Heart left ventricle (tissue), 16 donors: ENCODE results near the gene PACS1. TPM values are rescaled to one million over a fixed set of nuclear protein-coding genes. Genes with fewer than 3 reads are reported as not detected.

Experiments used
- ATAC-seq, 4 donors: fragments of 200-7000 bp; cut with Tn5 transposase; one replicate each; pipeline ENCODE4 v1.9.1; 2020 to 2022; ENCODE audit warnings: moderate library complexity in 4 of 4, mild to moderate bottlenecking in 3 of 4, moderate number of reproducible peaks in 1 of 4
- DNase-seq, 5 donors: peaks; one replicate each; pipeline ENCODE4 v3.0.0-alpha.2; 2020
- H3K27ac ChIP-seq, 12 donors: fragments of 200-600 bp; sonication (generic) in 4 of 12; one replicate each; pipeline versions ENCODE4 v1.5.0 to v1.8.0; 2016 to 2022; ENCODE audit warnings: mild to moderate bottlenecking in 2 of 12
- H3K27me3 ChIP-seq, 9 donors: fragments of 200-600 bp; sonication (generic) in 2 of 9; one replicate each; pipeline versions ENCODE4 v1.5.1 to v1.8.0; 2016 to 2022; ENCODE audit warnings: mild to moderate bottlenecking in 3 of 9
- H3K36me3 ChIP-seq, 9 donors: fragments of 200-600 bp; sonication (generic) in 2 of 9; one replicate each; pipeline versions ENCODE4 v1.5.0 to v1.8.0; 2018 to 2022; ENCODE audit warnings: mild to moderate bottlenecking in 2 of 9
- H3K4me1 ChIP-seq, 12 donors: fragments of 200-600 bp; sonication (generic) in 4 of 12; one replicate each; pipeline versions ENCODE4 v1.5.0 to v1.8.0; 2016 to 2022; ENCODE audit warnings: mild to moderate bottlenecking in 3 of 12
- H3K4me3 ChIP-seq, 12 donors: fragments of 200-600 bp; sonication (generic) in 4 of 12; one replicate each; pipeline versions ENCODE4 v1.5.0 to v1.8.0; 2017 to 2022; ENCODE audit warnings: mild to moderate bottlenecking in 9 of 12, moderate library complexity in 4 of 12
- H3K9me3 ChIP-seq, 12 donors: fragments of 200-600 bp; sonication (generic) in 4 of 12; one replicate each; pipeline versions ENCODE4 v1.5.0 to v1.8.0; 2016 to 2022; ENCODE audit warnings: mild to moderate bottlenecking in 1 of 12
- POLR2A ChIP-seq, 2 donors: fragments of 450-650 bp; IDR thresholded peaks; one replicate each; pipeline ENCODE4 v1.6.1; 2017; ENCODE audit warnings: antibody characterized with exemption in 2 of 2, mild to moderate bottlenecking in 2 of 2, moderate library complexity in 2 of 2
- WGBS, 4 donors: extraction: QIAGEN DNeasy Blood & Tissue Kit in 2 of 4; methylation state at CpG; one replicate each; pipeline versions ENCODE4 v1.1.5 to v1.1.7; 2013 to 2018; 5-methylcytosine and 5-hydroxymethylcytosine counted together
- intact Hi-C, 10 donors: fragments of 100-400 bp; cut with DNase I; formaldehyde crosslinking; loops; one replicate each; pipeline versions ENCODE4 v1.11.1 to v1.14.2; 2022
- polyA plus RNA-seq, 2 donors: library from polyadenylated mRNA; stranded (reverse); fragments of 200-250 nt; gene quantifications; one replicate each; pipeline ENCODE4 v1.2.3, GENCODE V29; 2013
- total RNA-seq, 9 donors: library from RNA; depleted of rRNA in 2 of 9; stranded (reverse); fragments of >200 nt in 2 of 9; fragmentation: NEBNext Ultra II Directional in 3 of 9; extraction: Animal tissue kit (Norgen Biotek cat#: 25700) in 3 of 9; gene quantifications; one replicate each; pipeline versions ENCODE4 v1.1.0 to v1.2.4, GENCODE V29; 2016 to 2023
- TF ChIP-seq, protein P1 (sequence below), 12 donors: fragments of 200-600 bp; sonication (generic) in 4 of 12; IDR thresholded peaks; one replicate each; pipeline versions ENCODE4 v1.5.0 to v1.8.0; 2018 to 2022; ENCODE audit warnings: antibody characterized with exemption in 12 of 12, mild to moderate bottlenecking in 5 of 12
- donor health status: ischemic (EF 13 %, LVEDD 7.1; RV severe dilation, severe dysfunction).
- donor health status: healthy with polysubstance abuse.
- donor health status: DM: no; HTN: yes; CAD: no.
- donor health status: DM: no; HTN: no; CAD: no.
- donor health status: ischemic (EF 25% LVEDD 6.9; RV normal size, moderate dysfunction).
- donor health status: ischemic (EF 25% LVEDD 5.7; RV mildly dilated, moderate dysfunction).
- donor health status: healthy.
- donor health status: DM: yes; HTN: yes; CAD: no.
- donor health status: ischemic (EF 35%, LVEDD 5.7; RV mildly dilated, moderate dysfunction).
- donor health status: nonischemic (EF 11% LVEDD 7.7; RV severe dilation, severe dysfunction).
- donor health status: DM: yes; HTN: yes; CAD: no.
- donor health status: PGD.
- donor health status: ischemic (EF 29% LVEDD 5.4; RV normal size, mild dysfunction).
- donor health status: nonischemic (EF 23%, LVEDD 6.1; RV moderate dilation, normal function).

PACS1 gene
- total and polyA plus RNA-seq, 11 donors = 30.6 to 151 (median 89.8) TPM

DNA sequence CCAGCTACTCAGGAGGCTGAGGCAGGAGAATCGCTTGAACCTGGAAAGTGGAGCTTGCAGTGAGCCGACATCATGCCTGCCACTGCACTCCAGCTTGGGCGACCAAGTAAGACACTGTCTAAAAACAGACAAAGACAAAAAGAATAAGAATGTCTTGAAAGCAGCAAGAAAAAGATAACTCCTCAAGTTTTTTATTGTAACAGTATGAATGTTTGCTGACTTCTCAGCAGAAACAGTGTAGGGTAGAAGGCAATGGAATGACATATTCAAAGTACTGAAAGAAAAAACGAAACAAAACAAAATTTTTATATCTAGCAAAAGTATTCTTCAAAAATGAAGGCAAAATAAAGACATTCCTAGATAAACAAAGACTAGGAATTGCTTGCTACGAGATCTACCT lies 76.9 kb downstream of the PACS1 start:
- DNase-seq (no peak), ATAC-seq (no peak)
- Histone ChIP-seq H3K36me3 (no peaks in the 10 kb centered on the region), H3K9me3 (no peaks in the 10 kb centered on the region), H3K4me3 (no peak overlapping the region), H3K27ac (no peak overlapping the region), H3K27me3 (no peaks in the 10 kb centered on the region), H3K4me1 (peaks cover 0 to 30% (median 16%) of the 10 kb centered on the region in 12 donors)
- TF ChIP-seq, protein P1, sequence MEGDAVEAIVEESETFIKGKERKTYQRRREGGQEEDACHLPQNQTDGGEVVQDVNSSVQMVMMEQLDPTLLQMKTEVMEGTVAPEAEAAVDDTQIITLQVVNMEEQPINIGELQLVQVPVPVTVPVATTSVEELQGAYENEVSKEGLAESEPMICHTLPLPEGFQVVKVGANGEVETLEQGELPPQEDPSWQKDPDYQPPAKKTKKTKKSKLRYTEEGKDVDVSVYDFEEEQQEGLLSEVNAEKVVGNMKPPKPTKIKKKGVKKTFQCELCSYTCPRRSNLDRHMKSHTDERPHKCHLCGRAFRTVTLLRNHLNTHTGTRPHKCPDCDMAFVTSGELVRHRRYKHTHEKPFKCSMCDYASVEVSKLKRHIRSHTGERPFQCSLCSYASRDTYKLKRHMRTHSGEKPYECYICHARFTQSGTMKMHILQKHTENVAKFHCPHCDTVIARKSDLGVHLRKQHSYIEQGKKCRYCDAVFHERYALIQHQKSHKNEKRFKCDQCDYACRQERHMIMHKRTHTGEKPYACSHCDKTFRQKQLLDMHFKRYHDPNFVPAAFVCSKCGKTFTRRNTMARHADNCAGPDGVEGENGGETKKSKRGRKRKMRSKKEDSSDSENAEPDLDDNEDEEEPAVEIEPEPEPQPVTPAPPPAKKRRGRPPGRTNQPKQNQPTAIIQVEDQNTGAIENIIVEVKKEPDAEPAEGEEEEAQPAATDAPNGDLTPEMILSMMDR (IDR thresholded peaks at IDR 0.05) = no peak
- no peak for TF ChIP-seq POLR2A (IDR thresholded peaks at IDR 0.05)
- 94 to 98% (median 97%) methylated on average over 5 of the region's 5 CpGs for WGBS, 4 donors
- intact Hi-C loops = loop anchor here in 1 of 10 donors (10.0 kb wide), 1 partner anchor 58 kb away; no protein-coding TSS in a partner anchor

DNA sequence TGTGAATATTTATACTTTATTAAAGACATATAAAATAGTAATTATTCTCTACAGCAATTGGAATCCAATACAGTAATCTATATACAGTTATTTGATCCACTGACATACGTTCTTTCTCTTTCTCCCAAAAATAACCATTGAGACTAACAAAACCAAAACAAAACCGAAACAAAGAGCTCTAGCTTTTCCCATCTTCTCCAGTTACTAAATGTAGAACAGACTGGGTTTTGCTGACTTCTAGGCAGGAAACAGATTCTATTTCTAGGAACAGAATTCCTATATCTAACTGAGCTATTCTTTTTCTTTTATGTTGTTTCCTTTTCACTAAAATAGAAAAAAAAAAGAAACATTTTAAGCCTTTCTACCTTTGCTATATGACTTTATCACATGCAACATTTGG lies 80.1 kb downstream of the PACS1 start:
- ATAC-seq (peak in 1 of 4 donors; percentile 48), DNase-seq (no peak)
- TF ChIP-seq POLR2A (IDR thresholded peaks at IDR 0.05) = no peak
- TF ChIP-seq, protein P1 (IDR thresholded peaks at IDR 0.05) = no peak
- Histone ChIP-seq H3K9me3 (no peaks in the 10 kb centered on the region), H3K4me3 (peak overlapping the region in 8 of 12 donors; percentile 8 to 48 (median 28)), H3K27me3 (no peaks in the 10 kb centered on the region), H3K36me3 (no peaks in the 10 kb centered on the region), H3K4me1 (peaks cover 0 to 28% (median 14%) of the 10 kb centered on the region in 12 donors), H3K27ac (peak overlapping the region in 7 of 12 donors; percentile 4 to 61 (median 24))
- intact Hi-C loops = no loop called here
- WGBS, 4 donors = 23 to 42% (median 27%) methylated on average over 2 of the region's 2 CpGs

DNA sequence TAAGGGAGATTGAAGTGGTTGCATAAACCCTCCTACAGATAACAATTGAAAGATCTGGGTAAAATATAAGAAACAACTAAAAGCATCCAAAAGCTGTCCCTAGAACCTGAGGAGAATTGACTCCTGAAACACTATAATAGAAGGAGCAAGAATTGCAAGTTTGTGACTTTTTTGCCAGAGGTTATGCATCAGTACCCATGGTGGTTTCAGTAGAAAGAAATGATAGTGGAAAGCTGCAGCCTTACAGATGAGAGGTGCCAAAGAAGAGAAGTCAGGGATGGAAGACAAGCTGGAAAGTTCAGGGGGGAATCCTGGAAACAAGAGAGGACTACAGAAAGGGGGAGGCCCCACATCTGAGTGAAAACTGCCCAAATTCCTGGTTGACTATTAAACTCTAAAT lies 80.7 kb downstream of the PACS1 start:
- no peak for ATAC-seq
- Histone ChIP-seq H3K27ac (peak overlapping the region in 6 of 12 donors; percentile 13 to 61 (median 34)), H3K9me3 (no peaks in the 10 kb centered on the region), H3K4me3 (no peak overlapping the region), H3K27me3 (no peaks in the 10 kb centered on the region), H3K36me3 (no peaks in the 10 kb centered on the region), H3K4me1 (peaks cover 0 to 22% (median 13%) of the 10 kb centered on the region in 12 donors)
- no peak for TF ChIP-seq POLR2A (IDR thresholded peaks at IDR 0.05)
- TF ChIP-seq, protein P1 (IDR thresholded peaks at IDR 0.05) = no peak
- intact Hi-C loops = no loop called here
- DNase-seq = no peak

DNA sequence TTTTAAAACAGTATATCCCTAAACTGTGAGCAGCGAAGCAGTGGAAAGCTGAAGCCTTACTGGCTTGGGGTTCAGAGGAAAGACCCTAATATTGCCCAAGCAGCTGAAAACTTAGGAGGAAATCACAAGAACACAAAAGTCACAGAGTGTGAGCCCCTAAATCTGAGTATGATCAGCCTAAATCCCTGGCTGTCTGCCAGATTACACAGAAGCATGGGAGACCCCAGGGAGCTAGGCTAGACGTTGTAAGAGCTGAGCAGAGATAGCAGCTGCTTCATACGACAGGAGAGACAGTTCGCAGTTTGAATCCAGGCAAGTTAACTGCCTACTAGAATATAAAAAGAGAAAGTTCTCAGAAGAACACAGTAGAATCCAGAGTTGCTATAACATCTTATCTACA lies 81.2 kb downstream of the PACS1 start:
- no peaks in the 10 kb centered on the region for H3K9me3 ChIP-seq
- H3K4me1 ChIP-seq = peaks cover 0 to 21% (median 13%) of the 10 kb centered on the region in 12 donors
- intact Hi-C loops = no loop called here
- DNase-seq = no peak
- WGBS, 4 donors = 67 to 78% (median 72%) methylated on average over 4 of the region's 4 CpGs
- H3K4me3 ChIP-seq = no peak overlapping the region
- no peaks in the 10 kb centered on the region for H3K36me3 ChIP-seq
- peak overlapping the region in 1 of 12 donors; percentile 61 for H3K27ac ChIP-seq
- no peaks in the 10 kb centered on the region for H3K27me3 ChIP-seq
- TF ChIP-seq POLR2A (IDR thresholded peaks at IDR 0.05) = no peak
- TF ChIP-seq, protein P1 (IDR thresholded peaks at IDR 0.05) = no peak
- ATAC-seq = no peak
